Sciatic nerve (tissue), 2 donors: Measurements from ENCODE around the gene KLK11. TPM values are rescaled to one million over a fixed set of nuclear protein-coding genes. Genes with fewer than 3 reads are reported as not detected.
A peak's percentile ranks its signal among the peaks of the same experiment; 100 is the strongest.

Source experiments
- ATAC-seq: fragments of 200-7000 bp; cut with Tn5 transposase; one replicate; pipeline ENCODE4 v1.9.1; 2020; ENCODE audit warnings: mild to moderate bottlenecking, moderate library complexity
- DNase-seq: peaks from one replicate; pipeline ENCODE4 v3.0.0-alpha.2; 2020; ENCODE audit warnings: low spot score
- intact Hi-C: fragments of 100-400 bp; cut with DNase I; formaldehyde crosslinking; loops from one replicate; pipeline ENCODE4 v1.14.2; 2022
- total RNA-seq: library from RNA; stranded (reverse); fragmentation: NEBNext Ultra II Directional; extraction: Animal tissue kit (Norgen Biotek cat#: 25700); gene quantifications from one replicate; pipeline ENCODE4 v1.2.1, GENCODE V29; 2021
- donor health status: DM: no; HTN: no; CAD: no.
- donor health status: DM: no; HTN: no; CAD: no.

The KLK11 gene
- total RNA-seq = 1.1 TPM

DNA sequence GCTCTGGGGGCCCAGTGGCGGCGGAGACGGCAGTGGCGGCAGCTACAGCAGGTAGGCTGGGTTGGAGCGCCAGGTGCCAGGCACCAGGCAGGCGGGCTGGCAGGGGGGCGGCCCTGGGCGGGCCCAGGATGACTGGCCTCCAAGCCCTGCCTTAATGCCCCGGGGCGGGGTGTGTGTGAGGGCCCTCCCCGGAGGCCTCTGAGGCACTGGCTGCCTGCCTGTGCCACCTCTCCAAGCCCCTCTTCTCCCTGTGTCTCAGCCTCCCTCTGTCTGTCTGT, at the start of gene KLK11:
KLK11 (minus strand) TSS at position 63 of the 278 bp plus-strand sequence. CDS start 985 bp downstream, outside the sequence.
- ATAC-seq = no peak

DNA sequence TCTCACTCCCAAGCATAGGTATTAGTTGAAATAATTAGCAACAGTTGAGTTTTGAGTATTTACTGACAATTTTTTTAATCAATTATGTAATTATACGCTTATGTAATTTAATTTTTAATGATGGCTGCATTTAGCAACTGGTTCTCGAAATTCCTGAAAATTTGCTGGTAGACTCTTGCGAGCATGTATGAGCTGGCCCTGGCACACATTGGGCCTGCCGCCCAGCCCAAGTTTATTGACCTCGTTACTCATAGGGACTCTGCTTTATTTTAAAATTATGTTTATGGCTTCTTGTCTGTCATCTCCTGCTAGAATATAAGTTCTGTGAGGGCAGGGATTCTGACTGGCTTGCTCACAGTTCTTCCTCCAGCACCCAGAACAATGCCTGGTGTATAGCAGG, 49.6 kb upstream of the KLK11 start:
- intact Hi-C loops = no loop called here
- DNase-seq = no peak
- no peak for ATAC-seq

More for the DNA sequence above, at the start of gene KLK11:
- no peak for DNase-seq
- intact Hi-C loops = no loop called here

DNA sequence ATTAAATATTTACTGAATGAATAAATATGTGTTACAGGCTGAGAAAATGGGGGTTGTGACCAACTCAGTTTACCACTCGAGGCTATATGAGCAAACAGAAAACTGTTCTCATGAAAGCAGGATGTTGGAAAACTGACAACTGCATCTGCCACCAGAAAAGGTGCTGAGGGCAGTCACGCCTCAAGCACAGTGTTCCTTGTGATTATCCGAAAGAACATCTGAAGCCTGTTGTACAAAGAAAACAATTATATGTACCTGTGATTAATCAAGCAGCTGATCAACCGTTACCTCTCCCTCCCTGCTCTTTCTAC, 44.6 kb upstream of the KLK11 start:
- DNase-seq (no peak), ATAC-seq (no peak)
- intact Hi-C loops = no loop called here

DNA sequence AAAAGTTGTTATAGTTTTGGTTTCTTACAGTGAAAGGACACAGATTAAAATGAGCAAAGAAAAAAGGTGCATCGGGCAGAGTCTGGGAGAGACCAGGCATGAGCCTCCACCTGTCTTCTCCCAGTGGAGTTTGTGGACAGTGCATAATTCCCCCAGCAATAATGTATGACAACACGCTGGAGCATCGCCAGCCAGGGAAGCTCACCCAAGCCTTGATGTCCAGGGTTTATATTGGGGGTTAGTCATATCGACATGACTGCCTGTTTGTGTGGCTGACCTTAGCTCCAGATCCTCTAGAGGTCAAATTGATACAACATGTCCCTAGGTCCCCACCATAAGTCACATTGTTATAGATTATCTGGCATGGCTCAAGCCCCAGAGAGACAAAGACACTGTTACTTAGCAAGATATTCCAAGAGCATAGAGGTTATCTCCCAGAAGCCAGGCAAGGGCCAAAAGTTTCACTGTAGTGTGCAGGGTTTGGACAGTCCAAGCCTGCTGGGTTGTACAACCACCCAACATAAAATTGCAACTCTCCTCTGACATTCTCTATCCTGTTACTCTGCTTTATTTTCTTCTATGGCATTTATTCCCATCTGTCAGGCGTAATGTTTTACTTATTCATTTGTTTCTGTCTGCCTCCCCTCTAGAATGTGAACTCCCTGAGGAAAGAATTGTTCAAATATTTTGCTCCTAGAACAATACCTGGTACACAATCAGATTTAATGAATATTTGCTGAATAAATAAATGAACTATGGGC, 44.1 kb upstream of the KLK11 start:
- no peak for ATAC-seq
- DNase-seq = no peak
- intact Hi-C loops = no loop called here

GRCh38 chr19:51066393-51067186, 40.2 kb upstream of the KLK11 start:
- intact Hi-C loops = no loop called here
- ATAC-seq (no peak), DNase-seq (no peak)

DNA sequence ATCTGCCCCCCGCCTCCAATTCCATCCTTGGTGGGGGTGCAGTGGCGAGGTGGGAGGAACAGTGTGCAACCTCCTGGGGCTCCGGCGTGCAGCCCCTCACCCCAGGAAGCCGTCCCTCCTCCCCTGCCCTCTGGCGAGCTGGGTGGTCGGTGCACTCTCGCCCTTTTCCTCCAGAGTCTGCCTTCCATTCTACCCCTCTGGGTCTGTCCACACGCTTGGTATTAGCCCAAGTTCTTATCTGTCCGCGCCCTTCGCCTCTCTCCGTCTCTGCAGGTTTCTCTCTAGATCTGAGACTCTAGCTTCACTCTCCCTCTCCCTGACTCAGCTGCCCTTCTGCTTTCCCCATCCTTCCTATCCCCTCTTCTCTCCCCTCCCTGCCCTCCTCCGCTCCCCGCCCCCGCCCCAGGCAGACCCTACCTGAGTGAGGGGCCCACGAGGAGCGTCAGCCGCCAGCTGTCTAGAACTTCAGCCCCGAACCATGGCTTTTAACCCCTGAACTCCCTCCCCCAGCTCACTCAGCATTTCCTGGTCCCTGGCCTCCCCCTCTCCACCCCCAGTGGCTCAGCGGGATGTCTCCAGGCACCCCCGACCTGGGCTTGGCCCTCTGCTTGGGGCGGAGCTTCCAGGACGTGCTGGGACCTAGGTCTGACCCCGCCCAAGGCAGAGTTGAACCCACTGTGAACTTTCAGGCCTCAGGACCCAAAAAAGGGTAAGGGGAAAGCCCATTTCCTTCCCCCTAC, 39.0 kb upstream of the KLK11 start:
- intact Hi-C loops = no loop called here
- peak; percentile 22 for ATAC-seq
- DNase-seq = no peak

- intact Hi-C loops = no loop called here
- ATAC-seq = peak; percentile 61
Measured at GRCh38 chr19:51064534-51065220, 38.3 kb upstream of the KLK11 start, which contains the start of gene KLK13. KLK13 (minus strand) TSS chr19:51065092; CDS start chr19:51065067, 25 bp downstream.

DNA sequence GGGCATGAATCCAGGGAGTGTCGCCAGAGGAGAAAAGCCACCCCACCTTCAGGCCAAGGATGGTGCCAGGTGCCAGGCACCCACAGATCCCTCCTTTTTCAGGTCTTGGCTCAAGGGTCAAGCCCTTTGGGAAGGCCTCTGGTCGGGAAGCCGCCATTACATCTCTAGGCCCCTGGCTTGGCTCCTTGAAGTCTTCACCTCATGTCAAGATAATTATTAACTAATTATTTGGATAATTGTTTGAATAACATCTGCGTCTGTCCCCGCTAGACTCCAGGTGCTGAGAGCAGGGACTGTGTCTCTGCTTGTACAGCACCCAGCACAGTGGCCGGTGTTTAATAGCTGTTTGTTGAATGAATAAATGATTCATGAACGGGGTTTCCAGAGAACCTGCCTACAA, 37.2 kb upstream of the KLK11 start:
- no peak for ATAC-seq
- intact Hi-C loops = no loop called here

More at GRCh38 chr19:51064534-51065220, 38.3 kb upstream of the KLK11 start, which contains the start of gene KLK13:
- DNase-seq = no peak

DNA sequence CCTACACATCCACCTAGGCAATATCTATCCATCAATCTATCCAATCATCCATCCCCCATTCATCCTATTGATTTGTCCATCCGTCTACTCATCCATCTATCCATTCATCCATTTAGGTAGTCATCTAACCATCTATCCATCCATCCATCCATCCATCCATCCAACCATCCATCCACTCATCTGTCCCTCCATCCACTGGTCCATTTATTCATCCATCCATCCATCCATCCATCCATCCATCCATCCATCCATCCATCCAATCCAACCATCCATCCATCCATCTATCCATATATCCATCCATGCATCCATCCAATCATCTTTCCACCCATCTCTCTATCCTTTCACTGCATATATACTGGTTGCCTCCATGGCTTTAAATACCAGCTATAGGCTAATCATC, 34.6 kb upstream of the KLK11 start:
- intact Hi-C loops = no loop called here
- DNase-seq (no peak), ATAC-seq (no peak)

More for the DNA sequence above, 37.2 kb upstream of the KLK11 start:
- no peak for DNase-seq

DNA sequence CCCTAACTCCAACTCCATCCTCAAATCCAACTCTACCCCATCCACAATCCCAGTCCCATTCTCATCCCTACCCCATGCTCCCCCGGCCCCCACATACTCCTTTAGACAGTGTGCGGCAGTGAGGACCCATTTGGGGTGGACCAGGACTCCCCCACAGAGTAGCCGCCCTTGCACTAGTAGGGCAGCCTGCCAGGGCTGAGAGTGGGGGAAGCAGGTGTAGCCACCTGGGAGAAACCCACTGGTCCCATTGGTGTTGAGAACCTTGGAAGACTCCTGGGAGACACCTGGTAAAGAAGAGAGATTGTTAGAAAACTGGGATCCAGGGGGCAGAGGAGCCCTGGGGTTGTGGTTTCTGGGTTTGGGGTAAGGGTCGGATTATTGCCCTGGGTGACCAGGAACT, 33.9 kb upstream of the KLK11 start:
- DNase-seq (no peak), ATAC-seq (no peak)
- intact Hi-C loops = no loop called here

- intact Hi-C loops = no loop called here
- no peak for DNase-seq
- ATAC-seq = no peak
Measured at GRCh38 chr19:51059715-51060114, 33.3 kb upstream of the KLK11 start.

- ATAC-seq (no peak), DNase-seq (no peak)
- intact Hi-C loops = no loop called here
Measured at GRCh38 chr19:51055866-51056265, 29.4 kb upstream of the KLK11 start.

- intact Hi-C loops = no loop called here
Measured at GRCh38 chr19:51047031-51047335, 20.6 kb upstream of the KLK11 start.

GRCh38 chr19:51044327-51044726, 17.9 kb upstream of the KLK11 start:
- DNase-seq = no peak
- intact Hi-C loops = no loop called here
- ATAC-seq = no peak

More at GRCh38 chr19:51047031-51047335, 20.6 kb upstream of the KLK11 start:
- DNase-seq (no peak), ATAC-seq (no peak)

DNA sequence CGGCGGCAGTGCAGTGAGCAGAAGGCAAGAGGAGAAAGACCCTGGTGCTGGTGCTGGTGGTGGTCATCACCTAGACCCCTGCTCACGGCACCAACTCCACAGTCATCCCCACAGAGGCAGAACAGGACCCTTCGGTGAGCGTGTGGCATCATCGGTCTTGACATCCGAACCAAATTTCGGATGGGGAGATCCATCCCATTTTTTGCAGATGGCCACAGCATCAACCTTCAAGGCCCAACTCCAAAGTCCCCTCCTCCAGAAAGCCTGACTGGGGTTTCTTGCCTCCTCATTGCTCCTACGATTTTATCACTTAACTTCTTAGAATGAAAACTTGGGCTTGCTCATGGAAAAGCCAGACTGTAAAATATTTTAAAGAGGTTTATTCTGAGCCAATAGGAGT, 17.1 kb upstream of the KLK11 start:
- intact Hi-C loops = no loop called here
- no peak for ATAC-seq
- no peak for DNase-seq

GRCh38 chr19:51040151-51040550, 13.7 kb upstream of the KLK11 start:
- DNase-seq (no peak), ATAC-seq (no peak)
- intact Hi-C loops = no loop called here

GRCh38 chr19:51036519-51036918, 10.1 kb upstream of the KLK11 start:
- intact Hi-C loops = no loop called here
- DNase-seq (no peak), ATAC-seq (no peak)

GRCh38 chr19:51034704-51035103, 8.3 kb upstream of the KLK11 start, which contains the start of gene KLK12:
KLK12 (minus strand) TSS chr19:51035002; CDS start chr19:51034621, 381 bp downstream.
- DNase-seq = no peak
- no peak for ATAC-seq
- intact Hi-C loops = no loop called here

DNA sequence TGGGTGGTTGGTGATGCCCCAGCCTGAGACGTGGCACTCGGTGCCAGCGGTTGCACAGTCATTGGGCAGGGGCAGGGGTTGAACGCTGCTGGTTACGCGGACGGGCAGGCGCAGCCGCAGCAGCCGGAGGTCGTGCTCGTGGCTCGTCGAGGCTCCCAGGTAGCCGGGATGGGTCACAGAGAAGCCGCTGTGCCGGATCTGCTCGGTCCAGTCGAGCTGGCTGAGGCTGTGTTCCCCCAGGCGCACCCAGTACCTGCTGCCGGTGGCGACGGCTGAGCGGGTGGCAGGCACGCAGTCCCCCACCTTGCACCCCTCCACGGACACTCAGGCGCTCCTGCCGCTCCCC, 5.4 kb upstream of the KLK11 start:
- ATAC-seq (no peak), DNase-seq (no peak)
- intact Hi-C loops = no loop called here
